Measurements from ENCODE around the gene MYL7.

DNA sequence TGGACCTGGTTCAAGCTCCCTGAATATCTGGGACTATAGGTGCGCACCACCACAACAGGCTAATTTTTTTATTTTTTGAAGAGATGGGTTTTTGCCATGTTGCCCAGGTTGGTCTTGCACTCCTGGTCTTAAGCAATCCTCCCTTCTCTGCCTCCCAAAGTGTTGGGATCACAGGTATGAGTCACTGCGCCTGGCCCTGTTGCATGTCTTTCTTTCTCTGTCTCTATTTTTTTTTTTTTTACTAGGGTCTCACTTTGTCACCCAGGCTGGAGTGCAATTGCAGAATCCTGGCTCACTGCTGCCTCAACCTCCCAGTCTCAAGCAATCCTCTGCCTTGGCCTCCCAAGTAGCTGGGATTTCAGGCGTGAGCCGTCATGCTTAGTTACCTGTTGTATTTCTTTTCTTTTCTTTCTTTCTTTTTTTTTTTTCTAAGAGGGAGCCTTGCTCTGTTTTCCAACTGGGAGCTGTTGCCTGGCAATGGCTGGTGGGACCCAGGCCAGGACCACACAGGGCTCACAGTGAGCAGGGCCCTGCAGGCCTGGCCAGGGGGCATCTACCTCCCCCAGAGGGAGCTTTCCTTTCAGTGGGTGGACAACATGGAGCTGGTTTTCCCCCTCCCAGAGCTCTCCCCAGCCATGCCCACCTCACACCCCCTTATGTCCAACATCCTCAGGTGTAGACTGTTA is 6.0 kb downstream of the MYL7 start:
- no peak for TF ChIP-seq BHLHE40 (IDR thresholded peaks at IDR 0.05; ENCODE audit: low read depth, low read length)
- TF ChIP-seq GATA3 (IDR thresholded peaks at IDR 0.05; ENCODE audit: borderline replicate concordance): no peak
- no peak for TF ChIP-seq ESRRA (IDR thresholded peaks at IDR 0.05; ENCODE audit: borderline replicate concordance, low read length)
- TF ChIP-seq JUNB (IDR thresholded peaks at IDR 0.05): no peak
- TF ChIP-seq EP300 (IDR thresholded peaks at IDR 0.05): no peak
- TF ChIP-seq, protein P1, sequence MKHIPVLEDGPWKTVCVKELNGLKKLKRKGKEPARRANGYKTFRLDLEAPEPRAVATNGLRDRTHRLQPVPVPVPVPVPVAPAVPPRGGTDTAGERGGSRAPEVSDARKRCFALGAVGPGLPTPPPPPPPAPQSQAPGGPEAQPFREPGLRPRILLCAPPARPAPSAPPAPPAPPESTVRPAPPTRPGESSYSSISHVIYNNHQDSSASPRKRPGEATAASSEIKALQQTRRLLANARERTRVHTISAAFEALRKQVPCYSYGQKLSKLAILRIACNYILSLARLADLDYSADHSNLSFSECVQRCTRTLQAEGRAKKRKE (CRISPR knock-in tag; IDR thresholded peaks at IDR 0.05; ENCODE audit: low read depth): no peak
- no peak for TF ChIP-seq ELK1 (IDR thresholded peaks at IDR 0.05; ENCODE audit: low read depth, low read length)
- TF ChIP-seq CTCF (IDR thresholded peaks at IDR 0.05): no peak
- TF ChIP-seq CHD2 (IDR thresholded peaks at IDR 0.05; ENCODE audit: low read length, partially characterized antibody): no peak
- no peak for TF ChIP-seq CBX2 (IDR thresholded peaks at IDR 0.05; ENCODE audit: borderline replicate concordance, low read depth)
- no peak for TF ChIP-seq ZC3H11A (IDR thresholded peaks at IDR 0.05)
